ENCODE measurements around the gene FGF12.

Gene FGF12

DNA sequence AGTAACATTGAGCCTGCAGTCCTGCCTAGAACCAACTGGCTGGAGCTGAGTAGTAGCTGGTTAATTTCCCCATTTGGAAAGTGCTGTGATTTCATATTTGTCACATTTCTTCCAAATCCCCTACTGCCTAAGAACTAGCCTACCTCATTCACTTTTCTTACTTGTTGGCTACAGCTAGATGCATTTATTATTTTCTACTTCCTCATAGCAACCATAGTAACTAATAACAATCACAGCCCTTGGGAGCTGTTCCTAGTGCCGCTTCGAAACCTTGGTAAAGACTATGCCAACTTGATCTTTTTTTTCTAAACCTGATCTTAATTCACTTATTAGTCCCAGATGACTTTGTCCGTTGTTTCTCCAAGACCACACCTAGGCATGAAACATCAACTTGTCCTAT, 240.3 kb downstream of the FGF12 start:
- no peak for DNase-seq

GRCh38 chr3:192482809-192483208, 244.5 kb downstream of the FGF12 start:
- DNase-seq, result no peak

DNA sequence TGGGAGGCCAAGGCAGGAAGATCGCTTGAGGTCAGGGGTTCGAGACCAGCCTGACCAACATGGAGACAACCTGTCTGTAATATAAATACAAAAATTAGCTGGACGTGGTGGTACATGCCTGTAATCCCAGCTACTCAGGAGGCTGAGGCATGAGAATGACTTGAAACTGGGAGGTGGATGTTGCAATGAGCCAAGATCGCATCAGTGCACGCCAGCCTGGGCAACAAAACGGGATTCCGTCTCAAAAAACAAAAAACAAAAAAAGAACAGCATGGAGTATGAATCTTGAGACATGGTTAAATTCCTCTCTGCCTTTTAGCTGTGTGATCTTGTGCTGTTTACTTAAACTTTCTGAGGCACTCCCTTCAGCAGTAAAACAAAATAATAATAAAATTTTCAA, 244.9 kb downstream of the FGF12 start:
- DNase-seq, result no peak

GRCh38 chr3:192481638-192482037, 245.7 kb downstream of the FGF12 start:
- DNase-seq, result no peak

- peak; percentile 50 for DNase-seq
Measured at GRCh38 chr3:192467230-192468140, 259.9 kb downstream of the FGF12 start.

DNA sequence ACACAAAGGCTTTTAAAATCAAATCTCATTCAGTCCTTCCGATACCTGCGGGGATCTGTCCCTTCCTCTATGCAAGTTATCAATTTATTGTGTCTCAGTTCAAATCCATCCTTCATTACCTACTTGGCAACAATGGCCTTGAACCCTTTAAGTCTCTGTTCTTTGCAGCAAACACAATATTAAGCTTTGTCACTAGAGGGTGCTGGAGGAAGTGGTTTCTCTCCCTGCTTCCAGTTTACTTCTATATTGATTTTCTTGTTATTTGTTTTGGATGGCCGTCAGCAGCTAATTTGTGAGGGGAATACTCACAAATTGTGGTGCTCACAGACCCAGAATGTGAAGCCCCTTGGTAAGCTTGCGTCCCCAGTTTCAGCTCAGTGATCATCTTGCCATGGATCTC, 278.3 kb downstream of the FGF12 start:
- no peak for DNase-seq

- DNase-seq, result no peak
Measured at GRCh38 chr3:192445770-192446644, 281.3 kb downstream of the FGF12 start.

DNA sequence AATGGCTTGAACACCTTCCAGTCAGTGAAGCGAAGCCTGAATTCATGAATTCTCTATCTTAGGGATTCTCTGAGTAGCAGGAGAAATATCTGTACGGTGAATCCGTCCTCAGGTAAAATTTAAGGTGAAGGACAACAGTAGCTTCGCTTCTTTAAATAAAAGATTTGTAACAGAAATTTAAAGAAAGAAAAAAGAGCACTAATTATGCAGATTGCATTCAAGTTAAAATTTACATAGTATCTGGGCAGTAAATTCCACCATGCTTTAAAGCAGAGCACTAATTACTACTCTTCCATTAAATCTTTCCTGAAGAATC, 282.6 kb downstream of the FGF12 start:
- DNase-seq, result no peak

GRCh38 chr3:192444096-192444790, 283.1 kb downstream of the FGF12 start:
- peak; percentile 59 for DNase-seq

DNA sequence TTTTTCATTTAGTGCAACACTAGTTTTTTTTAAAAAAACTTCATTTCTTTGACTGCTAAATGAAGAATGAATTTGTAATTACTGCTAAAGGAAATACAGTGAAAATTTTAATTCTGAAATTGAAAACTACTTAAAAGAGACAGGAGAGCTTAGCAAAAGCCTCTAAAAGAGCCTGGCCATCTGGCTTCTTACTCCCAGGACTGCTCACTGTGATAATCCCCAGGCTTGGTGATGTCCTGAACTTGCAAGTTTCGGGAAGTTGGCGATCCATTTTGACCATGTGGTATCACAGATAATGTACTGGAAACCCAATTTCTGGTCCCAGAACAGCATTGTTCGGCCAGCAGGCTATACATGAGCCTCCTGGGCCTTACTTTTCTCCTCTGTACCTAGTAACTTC, 292.1 kb downstream of the FGF12 start:
- DNase-seq, result no peak

DNA sequence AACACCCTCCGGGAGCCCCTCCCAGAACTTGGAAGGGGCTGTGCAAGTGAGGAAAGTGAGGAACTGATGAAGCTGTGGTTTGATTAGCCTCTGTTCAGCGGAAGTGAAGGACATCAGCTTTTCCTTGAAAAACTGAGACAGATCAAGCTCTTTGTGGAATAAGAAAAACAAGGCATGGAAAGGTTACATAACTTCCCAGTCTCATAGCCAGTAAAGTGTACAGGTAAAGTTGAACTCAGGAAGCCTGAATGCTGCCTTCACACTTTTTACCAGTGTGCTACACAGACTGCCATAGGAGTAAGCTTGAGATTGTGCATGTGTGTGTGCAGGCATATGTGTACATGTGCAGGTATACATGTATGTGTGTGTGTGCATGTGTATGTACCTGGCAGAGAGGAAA, 293.2 kb downstream of the FGF12 start:
- DNase-seq, result no peak

- no peak for DNase-seq
Measured at GRCh38 chr3:192433704-192434103, 293.6 kb downstream of the FGF12 start.

DNA sequence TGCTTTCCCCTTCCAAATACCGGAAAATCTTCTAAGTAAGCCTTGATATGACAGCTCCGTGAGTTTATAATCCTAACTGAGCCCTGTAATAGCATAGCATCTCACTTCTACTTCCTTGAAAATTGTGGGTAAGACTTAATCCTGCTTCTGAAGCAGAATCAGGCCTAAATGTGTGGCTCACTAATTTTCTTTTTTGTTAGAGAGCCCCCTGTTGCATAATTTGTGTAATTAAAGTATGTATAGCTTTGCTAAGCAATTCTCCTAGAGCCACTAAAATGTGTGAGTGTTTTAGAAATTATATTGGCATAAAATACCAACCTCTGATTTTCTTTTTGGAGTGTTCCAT, 304.4 kb downstream of the FGF12 start:
- no peak for DNase-seq

GRCh38 chr3:192422321-192422996, 304.9 kb downstream of the FGF12 start:
- DNase-seq, result no peak

DNA sequence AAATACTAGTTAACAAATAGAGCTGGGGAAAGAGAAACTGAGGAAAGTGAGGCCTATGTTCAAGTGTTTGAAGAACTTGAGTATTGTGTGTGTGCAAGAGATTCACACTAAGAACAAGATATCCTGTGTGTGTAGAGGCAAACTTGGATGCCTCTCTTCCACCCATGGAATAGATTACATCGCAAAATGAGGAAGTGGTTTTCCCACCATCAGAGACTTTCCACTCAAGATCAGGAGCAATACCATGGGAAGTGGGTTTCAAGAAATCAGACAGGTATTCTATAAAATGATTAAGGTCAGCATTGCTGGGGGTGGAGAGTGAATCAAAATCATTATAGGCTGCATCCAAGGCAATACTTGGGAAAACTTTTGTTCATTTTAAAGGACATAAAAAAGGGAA, 308.0 kb downstream of the FGF12 start:
- DNase-seq, result no peak

- no peak for DNase-seq
Measured at GRCh38 chr3:192417559-192418055, 309.7 kb downstream of the FGF12 start.

- DNase-seq, result no peak
Measured at GRCh38 chr3:192417017-192417416, 310.3 kb downstream of the FGF12 start.

GRCh38 chr3:192413461-192413860, 313.9 kb downstream of the FGF12 start:
- no peak for DNase-seq

DNA sequence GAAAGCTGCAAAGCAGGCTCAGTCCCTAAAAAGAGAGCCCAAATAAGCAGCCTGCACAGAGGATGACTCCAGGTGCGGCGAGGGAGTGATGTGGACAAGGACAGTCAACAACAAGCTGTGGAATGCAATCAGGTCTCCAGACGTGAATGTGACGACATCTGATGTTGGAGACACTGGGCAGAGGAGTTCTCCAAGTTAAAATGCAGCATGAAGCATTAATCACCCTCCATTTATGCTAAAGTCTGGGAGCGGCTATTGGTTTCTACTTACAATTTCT, 316.7 kb downstream of the FGF12 start:
- DNase-seq, result no peak

- DNase-seq, result no peak
Measured at GRCh38 chr3:192409838-192410683, 317.3 kb downstream of the FGF12 start.

GRCh38 chr3:192409201-192409837, 318.0 kb downstream of the FGF12 start:
- no peak for DNase-seq

Measured in activated CD4-positive, alpha-beta T cell treated with anti-CD3 and anti-CD28 coated beads, Interleukin-2, amount 50 U/mL, for 16 hours (primary cell).